COLO829 (cell line): Measurements from ENCODE around the gene A1CF.
"Not testable (repeated sequence)": the region's sequence is repeated elsewhere in the genome, so short reads cannot be mapped to it uniquely, and the experiment has no call there.

ENCODE experiments used
- DNase-seq: peaks from one replicate; pipeline ENCODE4 v3.0.0; 2012; ENCODE audit warnings: low spot score

A1CF gene

GRCh38 chr10:50885097-50885859 lies at the start of gene A1CF:
A1CF (minus strand) TSS chr10:50885627; CDS start chr10:50859940, 25,687 bp downstream.
- DNase-seq: no peak

GRCh38 chr10:50931948-50932431 lies 46.6 kb upstream of the A1CF start:
- no peak for DNase-seq

GRCh38 chr10:50929670-50930069 lies 44.2 kb upstream of the A1CF start:
- no peak for DNase-seq

- no peak for DNase-seq
Measured at GRCh38 chr10:50928190-50928552, 42.7 kb upstream of the A1CF start.

GRCh38 chr10:50927522-50928189 lies 42.2 kb upstream of the A1CF start:
- no peak for DNase-seq

GRCh38 chr10:50923471-50923870 lies 38.0 kb upstream of the A1CF start:
- DNase-seq: not testable (repeated sequence)

- no peak for DNase-seq
Measured at GRCh38 chr10:50919010-50919409, 33.6 kb upstream of the A1CF start.

GRCh38 chr10:50918529-50918928 lies 33.1 kb upstream of the A1CF start:
- DNase-seq: no peak

- peak; percentile 9 for DNase-seq
Measured at GRCh38 chr10:50917486-50917885, 32.1 kb upstream of the A1CF start.

GRCh38 chr10:50909334-50910014 lies 24.0 kb upstream of the A1CF start:
- DNase-seq: no peak

GRCh38 chr10:50908366-50908765 lies 22.9 kb upstream of the A1CF start:
- DNase-seq: no peak

- not testable (repeated sequence) for DNase-seq
Measured at GRCh38 chr10:50905797-50906196, 20.4 kb upstream of the A1CF start.

- no peak for DNase-seq
Measured at GRCh38 chr10:50896721-50897120, 11.3 kb upstream of the A1CF start.

- no peak for DNase-seq
Measured at GRCh38 chr10:50894312-50894711, 8.9 kb upstream of the A1CF start.

GRCh38 chr10:50892467-50892866 lies 7.0 kb upstream of the A1CF start:
- no peak for DNase-seq

GRCh38 chr10:50884302-50884701 lies 1.1 kb downstream of the A1CF start:
- DNase-seq: no peak

- no peak for DNase-seq
Measured at GRCh38 chr10:50883629-50884028, 1.8 kb downstream of the A1CF start.

GRCh38 chr10:50882540-50882983 lies 2.9 kb downstream of the A1CF start:
- no peak for DNase-seq

GRCh38 chr10:50881046-50881445 lies 4.4 kb downstream of the A1CF start:
- DNase-seq: not testable (repeated sequence)

GRCh38 chr10:50876429-50876828 lies 9.0 kb downstream of the A1CF start:
- DNase-seq: no peak

GRCh38 chr10:50874723-50875122 lies 10.7 kb downstream of the A1CF start:
- DNase-seq: no peak

- no peak for DNase-seq
Measured at GRCh38 chr10:50866317-50866716, 19.1 kb downstream of the A1CF start.

- no peak for DNase-seq
Measured at GRCh38 chr10:50862719-50863118, 22.7 kb downstream of the A1CF start.
